HG03097 (cell line): ENCODE measurements around the gene CTNNA2.

Experiments
- ATAC-seq: cut with Tn5 transposase; IDR thresholded peaks from one replicate; pipeline ENCODE4 v1.9.1; 2021; ENCODE audit not compliant: unreplicated experiment, low FRiP score

The CTNNA2 gene

DNA sequence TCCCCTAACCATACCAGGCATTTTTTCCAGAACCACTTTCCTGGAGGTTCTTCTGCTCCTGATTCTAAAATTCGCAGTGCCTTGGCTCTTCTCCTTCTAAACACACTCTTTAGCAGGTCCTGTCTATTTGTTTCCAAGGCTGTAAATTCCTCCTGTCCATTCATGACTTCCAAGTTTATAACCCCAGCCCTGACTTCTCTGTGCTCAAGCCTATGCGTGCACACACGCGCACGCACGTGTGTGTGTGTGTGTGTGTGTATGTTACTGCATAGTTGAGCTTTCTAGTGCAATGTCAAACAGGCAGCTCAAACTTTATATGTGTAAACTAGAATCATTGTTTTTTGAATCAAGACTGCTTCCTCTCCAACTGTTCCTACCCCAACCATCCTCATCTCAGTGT lies 454.0 kb downstream of the CTNNA2 start:
- no peak for ATAC-seq

- no peak for ATAC-seq
Measured at GRCh38 chr2:79971807-79972206, 459.0 kb downstream of the CTNNA2 start.

DNA sequence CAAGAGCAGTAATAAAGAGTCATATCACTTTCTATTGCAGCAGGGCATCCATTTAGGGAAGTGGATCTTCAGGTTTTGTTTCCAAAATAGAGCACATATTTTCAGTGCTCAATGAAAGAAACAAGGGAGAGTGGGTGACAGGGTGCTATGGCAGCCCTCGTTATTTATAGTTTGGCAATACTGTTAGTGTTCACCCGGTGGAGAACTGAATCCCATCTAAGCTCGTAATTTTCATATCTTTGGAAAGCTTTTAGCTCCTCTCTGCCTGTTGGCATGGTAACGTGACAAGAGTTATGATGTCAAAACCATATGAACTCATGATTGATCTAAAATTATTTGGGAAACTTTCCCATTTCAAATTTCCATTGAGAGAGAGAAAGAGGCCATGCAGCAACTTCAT lies 459.8 kb downstream of the CTNNA2 start:
- ATAC-seq = no peak

DNA sequence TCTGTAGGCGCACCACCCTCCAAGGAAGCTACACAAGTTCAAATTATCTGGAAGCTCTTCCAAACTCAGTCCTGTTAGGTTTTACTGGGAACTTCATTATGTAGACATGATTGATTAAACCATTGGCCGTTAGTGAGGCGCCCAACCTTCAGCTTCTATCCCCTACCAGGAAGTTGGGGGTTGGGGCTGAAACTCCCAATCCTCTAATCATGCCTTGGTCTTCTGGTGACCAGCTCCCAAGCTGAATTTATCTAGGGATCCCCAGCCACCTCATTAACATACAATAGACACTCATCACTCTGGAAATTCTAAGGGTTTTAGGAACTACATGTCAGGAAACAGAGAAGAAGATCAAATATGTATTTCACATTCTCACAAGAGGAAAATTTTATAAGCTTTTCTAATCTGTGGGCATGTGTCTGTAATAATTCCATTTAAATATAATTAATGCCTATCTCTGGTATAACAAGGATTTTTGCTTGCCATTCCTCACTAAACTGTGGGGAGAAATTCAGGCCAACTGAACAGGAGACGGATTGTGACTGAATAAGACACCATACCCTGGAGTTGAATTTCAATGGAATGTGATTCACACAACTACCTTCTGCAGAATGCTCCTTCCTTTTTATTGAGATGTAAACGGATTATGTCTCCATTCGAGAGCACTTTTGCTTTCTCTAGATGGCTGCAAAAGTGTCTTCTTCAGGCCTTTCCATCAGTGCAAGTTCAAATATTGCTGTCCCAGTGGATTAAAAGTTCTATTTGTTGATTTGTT lies 463.1 kb downstream of the CTNNA2 start:
- no peak for ATAC-seq

- ATAC-seq = no peak
Measured at GRCh38 chr2:79977792-79978191, 464.9 kb downstream of the CTNNA2 start.

GRCh38 chr2:79980116-79980515 lies 467.3 kb downstream of the CTNNA2 start:
- no peak for ATAC-seq

DNA sequence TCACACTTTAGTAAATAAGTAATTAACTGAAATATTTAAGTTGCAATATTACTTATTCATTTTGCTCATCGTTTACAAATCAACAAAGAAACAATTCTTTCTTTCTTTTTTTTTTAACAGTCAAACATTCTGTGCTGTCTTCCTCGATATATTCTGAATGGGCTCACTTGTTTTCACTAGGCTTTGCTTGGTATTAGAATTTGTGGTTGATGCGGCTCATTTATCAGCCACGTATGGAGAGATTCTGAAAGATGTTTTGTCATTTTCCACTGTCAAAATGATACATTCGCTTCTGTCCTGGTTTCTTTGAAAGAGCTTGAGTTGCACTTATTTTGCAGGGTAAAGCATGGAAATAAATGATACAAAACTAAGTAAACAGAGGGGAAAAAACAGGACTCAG lies 468.0 kb downstream of the CTNNA2 start:
- no peak for ATAC-seq

- no peak for ATAC-seq
Measured at GRCh38 chr2:79981316-79981715, 468.5 kb downstream of the CTNNA2 start.

GRCh38 chr2:79982445-79982844 lies 469.6 kb downstream of the CTNNA2 start:
- ATAC-seq = no peak

DNA sequence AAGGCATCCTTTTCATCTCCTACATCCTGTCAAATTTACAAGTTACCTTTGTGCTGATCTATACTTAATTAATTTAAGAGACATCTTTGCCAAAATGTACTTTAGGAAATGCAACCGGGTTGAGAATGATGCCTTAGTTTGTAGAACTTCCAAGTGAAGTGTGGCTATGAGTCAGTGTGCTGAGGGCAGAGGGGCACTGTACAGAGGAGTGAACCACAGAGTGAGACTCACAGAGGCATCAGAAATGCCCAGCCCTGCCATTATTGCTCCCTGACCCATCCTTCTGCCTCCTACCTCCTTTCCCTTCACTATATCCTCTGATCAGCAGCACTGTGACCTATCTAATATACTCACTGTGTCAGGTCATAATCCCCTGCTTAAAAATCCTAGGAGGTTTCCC lies 471.6 kb downstream of the CTNNA2 start:
- ATAC-seq = no peak

DNA sequence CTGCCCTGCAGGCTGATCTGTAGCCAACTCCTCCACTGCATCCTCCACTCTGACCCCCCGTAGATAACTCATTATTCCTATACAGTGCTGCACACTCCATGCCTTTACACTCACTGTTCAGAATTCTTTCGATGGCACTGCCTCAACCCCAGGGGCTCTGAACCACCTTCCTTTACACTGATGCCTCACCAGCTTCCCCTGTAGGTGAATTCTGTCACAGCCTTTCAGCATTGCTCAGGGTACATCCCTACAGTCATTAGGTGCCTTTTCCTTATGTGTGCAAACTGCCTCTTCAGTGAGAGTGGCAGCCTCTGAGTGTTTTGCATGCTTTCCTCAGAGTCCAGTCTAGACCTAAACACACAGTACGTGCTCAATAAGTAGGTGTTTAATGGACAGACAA lies 472.3 kb downstream of the CTNNA2 start:
- ATAC-seq = no peak

DNA sequence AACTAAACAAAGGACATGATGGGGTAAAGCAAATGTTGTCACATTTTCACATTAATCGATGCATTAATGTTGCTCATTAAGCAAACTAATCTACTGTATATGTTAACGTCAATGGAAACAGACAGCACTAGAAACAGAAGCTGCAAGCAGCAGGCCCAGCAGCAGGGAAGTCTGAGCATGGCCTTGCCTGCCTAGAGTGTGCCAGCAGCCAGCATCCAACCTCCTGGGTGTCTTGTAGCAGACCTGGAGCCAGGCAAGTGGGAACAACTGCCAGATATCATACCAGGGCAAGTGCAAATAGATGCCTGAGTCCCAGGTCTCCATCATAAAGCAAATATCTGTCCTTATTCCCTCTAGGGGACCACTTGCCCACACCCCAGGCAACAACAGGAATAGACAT lies 472.7 kb downstream of the CTNNA2 start:
- no peak for ATAC-seq

DNA sequence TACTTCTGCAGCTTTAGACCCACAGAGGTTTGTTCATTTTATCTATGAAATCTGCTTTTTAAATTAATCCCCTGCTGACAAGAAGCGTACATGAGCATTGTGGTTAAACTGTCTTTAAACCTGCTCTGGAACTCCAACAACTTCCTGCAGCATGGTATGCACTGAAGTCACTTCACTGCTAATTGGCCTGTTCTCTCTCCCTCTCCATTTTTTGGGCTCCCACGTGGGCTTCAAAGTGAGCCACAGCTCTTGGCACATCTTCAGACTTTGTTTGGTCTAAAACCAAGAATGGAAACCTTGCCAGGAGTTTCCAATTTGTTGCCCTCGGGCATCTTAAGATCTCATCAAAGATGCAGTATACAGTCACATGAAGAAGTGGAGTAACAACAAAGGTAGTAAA lies 480.3 kb downstream of the CTNNA2 start:
- ATAC-seq = no peak

DNA sequence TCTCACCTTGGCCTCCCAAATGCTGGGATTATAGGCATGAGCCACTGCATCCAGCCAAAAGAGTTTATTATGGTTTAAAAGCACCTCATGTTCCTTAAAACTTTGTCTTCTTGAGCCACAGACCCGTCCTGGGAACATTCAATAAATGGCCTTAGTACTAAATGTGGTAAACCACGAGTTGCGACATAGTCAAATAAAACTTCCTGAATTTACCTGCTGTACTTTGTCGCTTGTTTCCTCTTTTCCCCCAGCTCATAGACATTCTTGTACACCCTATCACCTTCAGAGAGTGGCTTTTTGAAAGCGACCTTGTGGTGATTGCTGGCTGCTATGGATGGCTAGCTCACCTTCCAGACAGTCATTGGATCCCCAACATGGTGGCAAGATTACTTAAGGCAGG lies 481.3 kb downstream of the CTNNA2 start:
- ATAC-seq = no peak

DNA sequence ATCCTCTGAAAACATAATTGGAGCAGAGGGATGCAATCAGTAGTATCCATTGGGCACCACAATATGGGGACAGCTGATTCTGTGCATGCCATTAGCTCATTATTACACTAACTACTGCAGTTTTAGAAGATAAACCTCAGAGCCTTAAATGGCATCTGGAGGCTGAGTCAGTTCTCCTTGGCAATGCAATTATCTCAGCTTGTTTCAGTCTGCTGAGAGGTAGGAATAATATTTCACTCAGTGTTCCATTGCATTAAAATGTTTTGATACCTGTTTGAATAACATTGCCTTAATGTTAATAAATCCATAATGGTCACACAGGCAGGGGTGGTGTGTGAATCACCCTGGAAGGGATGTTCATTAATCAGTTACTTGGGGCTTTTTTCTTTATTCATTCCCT lies 482.1 kb downstream of the CTNNA2 start:
- no peak for ATAC-seq

DNA sequence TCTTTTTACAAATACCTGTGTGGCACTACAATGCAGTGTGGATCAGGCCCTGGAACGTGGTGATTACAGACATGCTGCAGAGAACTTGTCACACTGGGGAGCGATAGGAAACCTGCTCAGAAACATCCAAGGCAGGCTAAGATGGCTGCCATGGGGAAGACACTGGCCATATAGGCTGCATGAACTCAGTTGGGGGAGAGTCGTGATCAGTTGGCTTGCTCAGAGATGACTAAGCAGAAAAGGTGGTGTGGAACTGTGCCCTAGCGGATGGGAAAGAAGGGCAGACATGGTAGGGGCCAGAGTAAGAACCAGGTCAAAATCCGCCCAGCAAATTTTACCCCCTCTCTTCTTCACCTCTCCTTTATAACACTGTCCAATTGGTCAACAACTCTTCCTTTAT lies 483.9 kb downstream of the CTNNA2 start:
- ATAC-seq = no peak

GRCh38 chr2:80001701-80002101 lies 488.9 kb downstream of the CTNNA2 start:
- ATAC-seq = no peak

GRCh38 chr2:80002112-80002511 lies 489.3 kb downstream of the CTNNA2 start:
- ATAC-seq = no peak

DNA sequence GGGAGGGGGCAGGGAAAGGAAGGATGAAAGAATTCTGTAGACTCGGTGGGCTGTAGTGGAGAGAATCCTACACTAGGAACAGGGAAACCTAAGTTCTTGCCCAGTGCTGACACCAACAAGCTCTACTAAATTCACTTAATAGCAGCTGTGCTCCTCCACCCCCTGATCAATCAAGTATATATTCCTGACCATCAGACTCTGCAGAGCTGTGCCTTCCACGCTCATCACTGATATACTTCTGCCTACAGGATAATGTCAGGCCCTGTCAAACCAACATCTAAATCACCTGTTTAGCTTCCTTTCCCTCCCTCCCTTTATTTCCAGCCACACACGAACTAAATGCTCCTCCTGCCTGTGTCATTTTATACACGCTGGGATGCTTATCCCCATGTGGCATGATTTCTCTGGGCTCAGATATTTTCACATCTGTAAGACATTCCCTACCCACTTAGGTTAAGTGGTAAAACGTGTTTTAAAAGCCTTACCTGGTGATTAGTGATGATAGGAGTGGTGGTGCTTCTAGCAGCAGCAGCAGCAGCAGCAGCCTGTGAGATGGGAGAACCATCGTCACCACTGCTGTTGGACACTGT lies 489.8 kb downstream of the CTNNA2 start:
- ATAC-seq = no peak

GRCh38 chr2:80007777-80008503 lies 495.1 kb downstream of the CTNNA2 start:
- no peak for ATAC-seq

GRCh38 chr2:80008596-80008995 lies 495.7 kb downstream of the CTNNA2 start:
- no peak for ATAC-seq

DNA sequence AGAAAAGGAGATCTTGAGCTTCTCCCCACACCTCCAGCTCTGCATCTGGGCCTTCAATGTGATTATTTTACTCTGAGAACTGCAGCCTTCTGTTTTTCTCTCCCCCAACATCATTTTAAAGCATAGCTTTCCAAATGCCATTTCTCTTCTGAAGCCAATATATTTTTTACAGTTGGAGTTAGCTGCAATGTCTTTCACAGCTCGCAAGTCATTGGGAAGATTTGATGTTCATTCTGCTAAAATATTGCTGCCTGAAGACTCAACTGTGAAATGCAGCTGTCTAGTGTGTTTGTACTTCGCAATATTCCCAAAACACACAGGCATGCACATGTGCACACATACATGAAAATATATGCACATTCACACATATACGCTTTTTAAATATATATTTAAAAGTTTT lies 496.4 kb downstream of the CTNNA2 start:
- no peak for ATAC-seq
